Panc1 (cell line): ENCODE results near the gene AHSP. TPM values are rescaled to one million over a fixed set of nuclear protein-coding genes. Genes with fewer than 3 reads are reported as not detected.
A peak's percentile ranks its signal among the peaks of the same experiment; 100 is the strongest.

Experiments
- ATAC-seq: fragments of 200-7000 bp; cut with Tn5 transposase; 2 replicates; pipeline ENCODE4 v1.9.1; 2020; ENCODE audit warnings: mild to moderate bottlenecking, moderate library complexity
- Bru-seq: library from RNA; stranded (reverse); fragments of 400-500 nt; gene quantifications from one replicate; lab custom pipeline; 2021; lab: Mats Ljungman, UMichigan
- BruChase-seq, 2 experiments: library from RNA; stranded (reverse); fragments of 400-500 nt; gene quantifications; one replicate each; lab custom pipeline; 2021; lab: Mats Ljungman, UMichigan
- BruUV-seq: library from RNA; stranded (reverse); fragments of 400-500 nt; replicated peaks from 2 replicates; lab custom pipeline; 2021; lab: Mats Ljungman, UMichigan
- CTCF ChIA-PET: fragments of 300-600 bp; sonication (Branson Sonifier 250); formaldehyde crosslinking; loops from one replicate; lab custom pipeline; 2022; ENCODE audit warnings: antibody characterized with exemption; lab: Charles Lee
- POLR2A ChIA-PET: fragments of 300-600 bp; sonication (Branson Sonifier 250); formaldehyde crosslinking; loops from one replicate; lab custom pipeline; 2022; ENCODE audit warnings: antibody characterized with exemption; lab: Charles Lee
- DNase-seq: peaks from one replicate; pipeline ENCODE4 v3.0.0-alpha.2; 2010; ENCODE audit warnings: low read depth, low spot score
- H3K27ac ChIP-seq: 2 replicates; pipeline ENCODE4 v1.5.1; 2011; ENCODE audit warnings: mild to moderate bottlenecking, low read length, inconsistent platforms
- H3K27me3 ChIP-seq: fragments of 200-500 bp; sonication (Bioruptor generic); 2 replicates; pipeline ENCODE4 v1.6.0; 2014; ENCODE audit warnings: low read length, inconsistent platforms; ENCODE audit not compliant: control insufficient read depth, insufficient read depth
- H3K36me3 ChIP-seq: fragments of 200-500 bp; sonication (Bioruptor generic); 2 replicates; pipeline ENCODE4 v1.5.1; 2014; ENCODE audit warnings: inconsistent platforms, mild to moderate bottlenecking, low read length, moderate library complexity; ENCODE audit not compliant: control insufficient read depth, insufficient read depth
- H3K4me1 ChIP-seq: 2 replicates; pipeline ENCODE4 v1.5.1; 2011; ENCODE audit warnings: inconsistent platforms, mild to moderate bottlenecking, low read length, moderate library complexity; ENCODE audit not compliant: control insufficient read depth, insufficient read depth
- H3K4me3 ChIP-seq, 2 experiments: 2 replicates each; pipeline ENCODE4 v1.5.1; 2011 to 2012; ENCODE audit warnings: low read depth in 2 of 2, low read length in 2 of 2, mild to moderate bottlenecking in 2 of 2, inconsistent platforms in 1 of 2, moderate library complexity in 1 of 2
- H3K9me3 ChIP-seq: fragments of 200-500 bp; sonication (Bioruptor generic); 2 replicates; pipeline ENCODE4 v1.5.1; 2014; ENCODE audit warnings: low read depth, mild to moderate bottlenecking, inconsistent platforms, low read length, moderate library complexity; ENCODE audit not compliant: control insufficient read depth, insufficient read depth
- POLR2AphosphoS5 ChIP-seq: IDR thresholded peaks from 2 replicates; pipeline ENCODE4 v1.6.1; 2012; ENCODE audit warnings: mild to moderate bottlenecking, low read depth, low read length, moderate library complexity
- REST ChIP-seq, 2 experiments: IDR thresholded peaks; 2 replicates each; pipeline ENCODE4 v1.6.1; 2011 to 2012; ENCODE audit warnings: low read depth in 2 of 2, control low read depth in 1 of 2, low read length in 1 of 2, mild to moderate bottlenecking in 1 of 2, moderate library complexity in 1 of 2; ENCODE audit not compliant: insufficient read depth in 1 of 2
- SIN3A ChIP-seq: IDR thresholded peaks from 2 replicates; pipeline ENCODE4 v1.6.1; 2012; ENCODE audit warnings: low read depth, mild to moderate bottlenecking, low read length, moderate library complexity, borderline replicate concordance; ENCODE audit not compliant: insufficient read depth
- TCF7L2 ChIP-seq: IDR thresholded peaks from 2 replicates; pipeline ENCODE4 v1.6.1; 2011; ENCODE audit warnings: mild to moderate bottlenecking, low read depth, low read length, inconsistent platforms
- in situ Hi-C: cut with HindIII; loops from 2 replicates; pipeline ENCODE4 v1.10.0; 2016; ENCODE audit warnings: low sequenced_read_pairs, low pct_unique_long_range_greater_than_20kb
- intact Hi-C: fragments of 100-400 bp; cut with micrococcal nuclease; formaldehyde crosslinking; loops from one replicate; pipeline ENCODE4 v1.10.0; 2022; ENCODE audit not compliant: unreplicated experiment
- long read RNA-seq: library from polyadenylated mRNA; unstranded; transcript quantifications from one replicate; pipeline ENCODE4 v2.0.0, GENCODE V29; 2021; ENCODE audit not compliant: unreplicated experiment
- polyA plus RNA-seq: library from polyadenylated mRNA; unstranded; fragments of >200 nt; gene quantifications from one replicate; pipeline ENCODE4 v1.2.1, GENCODE V29; 2012; ENCODE audit warnings: missing spikeins; ENCODE audit not compliant: insufficient read length
- total RNA-seq: library from RNA; stranded (reverse); gene quantifications from one replicate; pipeline ENCODE4 v1.2.1, GENCODE V29; 2021; ENCODE audit not compliant: unreplicated experiment
- TF ChIP-seq, protein P1 (sequence below): fragments of 450-650 bp; IDR thresholded peaks from 2 replicates; pipeline ENCODE4 v1.5.1; 2017; ENCODE audit warnings: mild to moderate bottlenecking

Gene AHSP, protein sequence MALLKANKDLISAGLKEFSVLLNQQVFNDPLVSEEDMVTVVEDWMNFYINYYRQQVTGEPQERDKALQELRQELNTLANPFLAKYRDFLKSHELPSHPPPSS
- total RNA-seq (not detected), Bru-seq, nascent RNA (not detected), BruChase-seq, experiment 1, labeled RNA remaining after a 2-hour chase (not detected), BruChase-seq, experiment 2, labeled RNA remaining after a 6-hour chase (not detected)
- polyA plus RNA-seq, result not detected
- long read RNA-seq, result 0 reads

GRCh38 chr16:31527734-31528274, at the start of gene AHSP:
Gene AHSP, plus strand, starts transcription at chr16:31527900. Its CDS starts 240 bp downstream, at chr16:31528140.
- no TSS peak for BruUV-seq
- ChIA-PET CTCF (no interaction called here), POLR2A (no interaction called here)
- Histone ChIP-seq H3K9me3 (no peaks in the 10 kb centered on the region), H3K36me3 (no peaks in the 10 kb centered on the region), H3K4me3 (peak within 1 kb of the TSS in 1 of 2 experiments; percentile 43; a peak in 1 of 4 replicates), H3K27me3 (peaks cover 6% of the 10 kb centered on the region; the same call in 1 of the 2 replicates), H3K4me1 (0 out of 2 replicates have a peak, but pooled peaks cover 4% of the 10 kb centered on the region), H3K27ac (no peak within 1 kb of the TSS)
- intact Hi-C loops, result loop anchor here (5.0 kb wide), 1 partner anchor 51 kb away; no protein-coding TSS in a partner anchor
- in situ Hi-C loops, result no loop called here
- TF ChIP-seq REST (IDR thresholded peaks at IDR 0.05; ENCODE audit: insufficient read depth in 1 of 2, low read depth in 2 of 2, low read length in 1 of 2), result no peak
- DNase-seq (no peak), ATAC-seq (no peak)

DNA sequence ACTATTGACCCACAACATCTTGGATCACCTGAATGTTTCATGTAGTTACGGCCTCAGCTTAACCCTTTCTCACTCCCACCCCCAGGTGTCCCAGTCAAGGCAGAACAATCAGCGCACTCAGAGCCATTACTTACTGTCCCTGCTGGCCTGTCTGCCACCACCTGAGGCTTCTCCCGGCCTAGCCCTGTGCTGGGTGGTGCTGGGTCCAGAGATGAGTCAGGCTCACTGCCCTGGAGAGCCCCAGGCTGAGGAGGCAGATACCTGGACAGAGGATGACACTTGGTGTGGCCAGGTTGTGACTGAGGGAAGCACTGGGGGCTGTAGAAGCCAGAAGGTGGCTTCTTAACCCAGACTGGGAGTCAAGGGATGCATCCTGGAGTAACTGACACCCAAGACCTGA, 48.7 kb upstream of the AHSP start:
- no peak for DNase-seq
- no peak for TF ChIP-seq SIN3A
- no peak for TF ChIP-seq POLR2AphosphoS5
- TF ChIP-seq, protein P1, sequence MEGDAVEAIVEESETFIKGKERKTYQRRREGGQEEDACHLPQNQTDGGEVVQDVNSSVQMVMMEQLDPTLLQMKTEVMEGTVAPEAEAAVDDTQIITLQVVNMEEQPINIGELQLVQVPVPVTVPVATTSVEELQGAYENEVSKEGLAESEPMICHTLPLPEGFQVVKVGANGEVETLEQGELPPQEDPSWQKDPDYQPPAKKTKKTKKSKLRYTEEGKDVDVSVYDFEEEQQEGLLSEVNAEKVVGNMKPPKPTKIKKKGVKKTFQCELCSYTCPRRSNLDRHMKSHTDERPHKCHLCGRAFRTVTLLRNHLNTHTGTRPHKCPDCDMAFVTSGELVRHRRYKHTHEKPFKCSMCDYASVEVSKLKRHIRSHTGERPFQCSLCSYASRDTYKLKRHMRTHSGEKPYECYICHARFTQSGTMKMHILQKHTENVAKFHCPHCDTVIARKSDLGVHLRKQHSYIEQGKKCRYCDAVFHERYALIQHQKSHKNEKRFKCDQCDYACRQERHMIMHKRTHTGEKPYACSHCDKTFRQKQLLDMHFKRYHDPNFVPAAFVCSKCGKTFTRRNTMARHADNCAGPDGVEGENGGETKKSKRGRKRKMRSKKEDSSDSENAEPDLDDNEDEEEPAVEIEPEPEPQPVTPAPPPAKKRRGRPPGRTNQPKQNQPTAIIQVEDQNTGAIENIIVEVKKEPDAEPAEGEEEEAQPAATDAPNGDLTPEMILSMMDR, result no peak
- H3K4me3 ChIP-seq, result no peak overlapping the region
- intact Hi-C loops, result loop anchor here (5.0 kb wide), 1 partner anchor 48 kb away; the partner anchor contains the start of gene AHSP
- in situ Hi-C loops, result no loop called here
- POLR2A ChIA-PET, result interaction anchor here (0.6 kb wide), 1 partner anchor 301 kb away, joined by 4 read pairs; no protein-coding TSS in a partner anchor
- H3K27ac ChIP-seq, result no peak overlapping the region
- BruUV-seq, result no TSS peak
- no peaks in the 10 kb centered on the region for H3K27me3 ChIP-seq
- CTCF ChIA-PET, result interaction anchor here (0.7 kb wide), 1 partner anchor 197 kb away, joined by 6 read pairs; no protein-coding TSS in a partner anchor
- no peaks in the 10 kb centered on the region for H3K9me3 ChIP-seq
- peaks cover 3% of the 10 kb centered on the region; the same call in 1 of the 2 replicates for H3K36me3 ChIP-seq
- no peak for ATAC-seq
- peaks cover 4% of the 10 kb centered on the region; the same call in 1 of the 2 replicates for H3K4me1 ChIP-seq

- in situ Hi-C loops, result no loop called here
- intact Hi-C loops, result loop anchor here (5.0 to 10.0 kb wide), 2 partner anchors 48 to 195 kb away; partner anchors contain the start of gene AHSP
- Histone ChIP-seq H3K27ac (no peak overlapping the region), H3K9me3 (no peaks in the 10 kb centered on the region), H3K27me3 (no peaks in the 10 kb centered on the region), H3K4me3 (no peak overlapping the region), H3K4me1 (peaks cover 4% of the 10 kb centered on the region; the same call in 1 of the 2 replicates), H3K36me3 (no peaks in the 10 kb centered on the region)
- ATAC-seq (no peak), DNase-seq (no peak)
- ChIA-PET CTCF (no interaction called here), POLR2A (no interaction called here)
- TF ChIP-seq, protein P1, result no peak
- no peak for TF ChIP-seq TCF7L2
- no peak for TF ChIP-seq REST (IDR thresholded peaks at IDR 0.05; ENCODE audit: insufficient read depth in 1 of 2, low read depth in 2 of 2, low read length in 1 of 2)
- TF ChIP-seq SIN3A, result no peak
- TF ChIP-seq POLR2AphosphoS5, result no peak
- no TSS peak for BruUV-seq
Observed at GRCh38 chr16:31479751-31480150, 47.9 kb upstream of the AHSP start.
